ENCODE data around the gene PITPNM3.

PITPNM3 gene

GRCh38 chr17:6402258-6402657, 154.1 kb downstream of the PITPNM3 start:
- H3K4me3 Mint-ChIP-seq: no peak overlapping the region
- DNase-seq: no peak
- TF ChIP-seq, protein P1, sequence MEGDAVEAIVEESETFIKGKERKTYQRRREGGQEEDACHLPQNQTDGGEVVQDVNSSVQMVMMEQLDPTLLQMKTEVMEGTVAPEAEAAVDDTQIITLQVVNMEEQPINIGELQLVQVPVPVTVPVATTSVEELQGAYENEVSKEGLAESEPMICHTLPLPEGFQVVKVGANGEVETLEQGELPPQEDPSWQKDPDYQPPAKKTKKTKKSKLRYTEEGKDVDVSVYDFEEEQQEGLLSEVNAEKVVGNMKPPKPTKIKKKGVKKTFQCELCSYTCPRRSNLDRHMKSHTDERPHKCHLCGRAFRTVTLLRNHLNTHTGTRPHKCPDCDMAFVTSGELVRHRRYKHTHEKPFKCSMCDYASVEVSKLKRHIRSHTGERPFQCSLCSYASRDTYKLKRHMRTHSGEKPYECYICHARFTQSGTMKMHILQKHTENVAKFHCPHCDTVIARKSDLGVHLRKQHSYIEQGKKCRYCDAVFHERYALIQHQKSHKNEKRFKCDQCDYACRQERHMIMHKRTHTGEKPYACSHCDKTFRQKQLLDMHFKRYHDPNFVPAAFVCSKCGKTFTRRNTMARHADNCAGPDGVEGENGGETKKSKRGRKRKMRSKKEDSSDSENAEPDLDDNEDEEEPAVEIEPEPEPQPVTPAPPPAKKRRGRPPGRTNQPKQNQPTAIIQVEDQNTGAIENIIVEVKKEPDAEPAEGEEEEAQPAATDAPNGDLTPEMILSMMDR (IDR thresholded peaks at IDR 0.05): no peak
- H3K36me3 Mint-ChIP-seq (ENCODE audit: low read depth): no peaks in the 10 kb centered on the region
- peaks cover 5% of the 10 kb centered on the region for H3K9me3 Mint-ChIP-seq
- peaks cover 25% of the 10 kb centered on the region for H3K27me3 Mint-ChIP-seq (ENCODE audit: low read depth, poor library complexity)
- H3K4me1 Mint-ChIP-seq: no peaks in the 10 kb centered on the region
- no peak overlapping the region for H3K27ac Mint-ChIP-seq
